Inferior parietal cortex (tissue), 1 donor: ENCODE data around the gene SERHL2.
"Not testable (repeated sequence)": the region's sequence is repeated elsewhere in the genome, so short reads cannot be mapped to it uniquely, and the experiment has no call there.

Source experiments
- DNase-seq: peaks from one replicate; pipeline ENCODE4 v3.0.0-alpha.2; 2016; ENCODE audit errors: extremely low spot score

Gene SERHL2

DNA sequence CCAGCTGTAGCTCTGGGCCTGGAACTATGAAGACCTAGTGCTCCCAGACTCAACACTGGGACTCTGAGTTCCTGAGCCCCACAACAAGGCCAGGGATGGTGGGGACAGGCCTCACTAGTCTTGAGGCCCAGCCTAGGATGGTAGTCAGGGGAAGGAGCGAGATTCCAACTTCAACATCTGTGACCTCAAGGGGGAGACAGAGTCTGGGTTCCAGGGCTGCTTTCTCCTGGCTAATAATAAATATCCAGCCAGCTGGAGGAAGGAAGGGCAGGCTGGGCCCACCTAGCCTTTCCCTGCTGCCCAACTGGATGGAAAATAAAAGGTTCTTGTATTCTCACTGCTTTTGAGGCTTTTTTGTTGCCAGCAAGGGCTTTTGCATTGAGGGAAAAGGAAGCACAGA is 20.3 kb downstream of the SERHL2 start:
- DNase-seq: not testable (repeated sequence)

DNA sequence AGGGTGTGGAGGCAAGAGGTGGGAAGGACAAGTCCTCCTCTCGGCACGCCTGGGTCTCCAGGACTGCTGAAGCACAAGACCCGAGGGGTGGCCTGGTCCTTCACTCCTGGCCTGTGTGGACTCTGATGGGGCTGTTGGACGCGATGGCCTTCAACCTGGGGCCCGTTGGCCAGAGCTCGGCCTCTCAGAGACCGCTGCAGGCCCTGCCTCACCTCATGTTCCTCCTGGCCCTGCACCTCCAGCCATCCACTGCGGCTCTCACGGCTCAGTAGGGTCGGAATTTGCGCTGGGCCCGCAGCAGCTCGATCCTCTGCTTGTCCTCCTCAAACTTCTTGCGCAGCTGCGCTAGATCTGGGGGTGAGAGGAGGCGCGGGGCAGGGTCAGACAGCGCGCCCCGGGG is 20.7 kb downstream of the SERHL2 start:
- not testable (repeated sequence) for DNase-seq

DNA sequence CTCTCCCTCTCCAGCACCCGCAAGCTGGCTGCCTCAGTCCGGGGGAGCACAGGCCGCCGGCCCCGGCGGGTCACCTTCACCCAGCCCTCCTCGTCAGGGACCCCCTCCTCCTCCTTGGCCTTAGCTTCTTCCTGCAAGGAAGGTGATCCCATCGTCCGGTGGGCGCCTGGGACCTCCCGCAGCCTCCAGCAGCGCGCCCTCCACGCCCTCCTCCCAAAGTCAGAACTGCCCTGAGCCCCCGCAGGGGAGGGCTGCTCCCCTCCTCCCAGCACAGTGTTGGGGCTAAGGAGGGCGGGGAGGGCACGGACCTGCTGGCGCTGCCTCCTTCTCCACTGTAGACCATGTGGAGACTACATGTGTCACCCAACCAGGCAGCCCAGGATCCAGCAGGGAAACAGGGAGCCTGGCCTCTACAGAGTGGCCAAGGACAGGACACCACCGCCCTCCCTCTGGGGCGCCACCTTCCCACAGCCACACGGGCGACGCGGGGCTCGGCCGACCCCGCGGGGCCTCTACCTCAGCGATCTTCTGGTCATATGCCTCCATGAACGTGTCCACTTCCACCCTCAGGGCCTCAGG is 22.3 kb downstream of the SERHL2 start:
- DNase-seq: not testable (repeated sequence)

DNA sequence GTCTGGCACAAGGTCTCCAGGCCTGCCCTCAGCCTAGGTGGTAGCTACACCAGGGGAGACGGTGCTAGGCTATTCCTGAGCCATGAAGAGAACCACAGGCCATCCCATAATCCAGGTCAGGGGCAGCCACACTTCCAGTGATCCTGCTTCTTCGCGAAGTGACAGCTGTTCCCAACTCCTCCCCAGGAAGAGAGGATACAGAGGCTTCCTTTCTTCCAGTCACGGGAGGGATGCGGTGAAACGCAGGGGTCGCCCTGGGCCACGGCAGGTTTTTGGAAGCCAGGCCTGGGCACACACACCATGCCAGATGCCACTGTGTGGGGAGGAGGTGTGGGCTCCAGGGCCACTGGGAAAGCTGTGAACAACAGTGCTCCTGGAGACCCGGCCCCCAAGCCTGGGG is 23.4 kb downstream of the SERHL2 start:
- not testable (repeated sequence) for DNase-seq

DNA sequence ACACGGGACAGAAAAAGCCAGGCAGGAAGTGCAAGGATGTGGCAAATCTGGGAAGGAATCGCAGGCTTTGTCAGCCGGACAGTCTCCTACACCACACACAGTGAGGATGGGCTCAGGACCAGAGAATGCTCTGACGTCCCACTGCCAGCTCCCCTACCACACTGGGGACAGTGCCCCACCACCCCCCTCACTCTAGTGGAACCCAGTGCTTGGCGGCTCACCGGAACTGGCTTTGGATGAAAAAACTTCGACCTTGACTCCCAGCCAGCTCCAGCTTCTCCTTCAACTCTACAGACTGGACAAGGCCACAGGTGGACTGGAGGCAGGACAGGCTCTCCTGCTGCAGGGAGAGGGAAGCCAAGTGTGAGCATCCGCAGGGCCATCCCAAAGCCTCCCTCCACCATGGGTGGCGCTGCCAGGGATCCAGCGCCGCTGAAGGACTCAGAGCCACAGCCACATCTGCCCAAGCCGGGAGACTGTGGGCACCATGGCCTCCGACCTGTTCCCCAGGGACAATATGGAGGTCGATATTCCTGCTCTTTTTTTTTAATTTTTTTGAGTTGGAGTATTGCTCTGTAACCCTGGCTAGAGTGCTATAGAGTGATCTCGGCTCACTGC is 24.0 kb downstream of the SERHL2 start:
- no peak for DNase-seq

DNA sequence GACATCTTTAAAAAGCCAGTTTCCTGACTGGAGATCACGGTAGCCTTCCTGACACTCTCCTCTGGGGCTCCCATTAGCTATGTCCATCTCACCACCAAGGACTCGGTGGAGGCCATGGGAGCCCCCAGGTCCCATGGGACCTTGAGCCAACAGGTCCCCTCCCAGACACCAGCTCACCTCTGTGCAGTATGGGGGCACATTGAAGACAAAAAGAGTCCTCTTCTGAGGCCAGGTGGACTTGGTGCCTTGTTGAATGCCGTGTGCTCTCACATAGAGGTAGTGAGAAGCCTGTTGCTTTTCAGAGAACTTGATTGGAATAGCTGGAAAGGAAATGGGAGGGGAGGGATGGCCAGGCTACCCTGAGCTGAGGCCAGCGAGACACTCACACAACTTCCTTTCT is 26.3 kb downstream of the SERHL2 start:
- not testable (repeated sequence) for DNase-seq

DNA sequence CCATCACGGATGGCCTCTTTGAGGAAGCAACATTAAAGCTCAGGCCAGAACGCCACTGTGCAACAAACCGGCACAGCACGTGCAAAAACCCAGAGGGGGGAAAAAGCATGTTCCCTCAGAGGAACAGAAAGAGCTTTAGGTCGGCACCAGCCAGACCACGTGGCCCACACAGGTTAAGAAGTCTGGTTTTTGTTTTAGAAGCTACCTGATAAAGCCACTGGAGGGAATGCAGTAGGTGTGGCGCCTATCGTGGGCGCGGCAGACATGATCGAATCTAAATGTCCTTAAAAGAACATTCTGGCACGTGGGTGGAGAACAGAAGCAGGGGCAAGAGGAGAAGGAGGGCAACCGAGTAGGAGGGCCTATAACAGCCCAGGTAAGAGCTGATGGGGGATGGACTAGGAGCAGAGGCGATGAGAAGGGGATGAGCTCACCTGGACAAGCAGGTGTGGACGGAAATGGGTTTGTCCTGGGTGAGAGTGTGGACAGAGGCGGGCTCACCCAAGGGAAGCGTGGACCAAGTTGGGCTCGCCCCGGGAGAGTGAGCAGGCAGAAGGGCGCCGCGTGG is 27.5 kb downstream of the SERHL2 start:
- DNase-seq: not testable (repeated sequence)

DNA sequence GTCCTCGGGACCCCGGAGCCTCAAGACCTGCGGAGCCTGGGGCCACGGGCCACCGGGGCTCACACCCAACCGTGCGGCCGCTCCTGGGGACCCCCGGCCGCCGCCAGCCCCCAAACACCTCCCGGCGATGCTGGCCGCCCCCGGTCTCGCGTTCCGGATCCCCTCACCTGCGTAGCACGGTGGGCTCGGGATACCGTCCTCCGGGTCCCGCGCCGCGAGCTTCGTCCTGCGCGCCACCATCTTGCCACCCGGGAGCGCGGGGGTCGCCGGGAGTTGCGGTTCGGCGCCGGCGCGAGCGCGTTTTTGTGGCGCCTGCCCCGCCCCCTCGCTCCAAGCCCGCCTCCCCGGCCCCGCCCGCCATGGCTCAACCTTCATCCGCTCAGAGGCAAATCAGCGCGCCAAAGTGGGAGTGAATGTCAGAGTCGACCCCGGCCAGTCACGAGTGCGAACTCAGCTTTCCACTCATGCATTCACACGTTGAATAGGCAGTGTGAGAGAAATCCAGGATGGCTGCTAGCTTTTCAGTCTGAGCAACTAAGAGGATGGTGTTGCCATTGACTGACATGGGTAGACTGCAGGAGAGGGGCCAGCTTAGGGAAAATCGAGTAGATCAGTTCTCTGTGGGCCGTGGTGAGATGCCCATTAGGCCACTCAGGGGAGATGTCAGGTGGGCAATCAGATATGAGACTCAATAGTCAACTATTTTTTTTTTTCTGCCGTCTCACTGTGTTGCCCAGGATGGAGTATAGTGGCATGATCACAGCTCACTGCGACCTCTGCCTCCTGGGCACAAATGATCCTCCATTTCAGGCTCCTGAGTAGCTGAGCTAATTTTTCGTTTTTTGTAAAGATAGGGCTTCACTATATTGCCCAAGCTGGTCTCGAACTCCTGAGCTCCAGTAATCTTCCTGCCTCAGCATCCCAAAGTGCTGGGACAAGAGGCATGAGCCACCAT is 28.3 kb downstream of the SERHL2 start:
- peak; percentile 55 for DNase-seq

DNA sequence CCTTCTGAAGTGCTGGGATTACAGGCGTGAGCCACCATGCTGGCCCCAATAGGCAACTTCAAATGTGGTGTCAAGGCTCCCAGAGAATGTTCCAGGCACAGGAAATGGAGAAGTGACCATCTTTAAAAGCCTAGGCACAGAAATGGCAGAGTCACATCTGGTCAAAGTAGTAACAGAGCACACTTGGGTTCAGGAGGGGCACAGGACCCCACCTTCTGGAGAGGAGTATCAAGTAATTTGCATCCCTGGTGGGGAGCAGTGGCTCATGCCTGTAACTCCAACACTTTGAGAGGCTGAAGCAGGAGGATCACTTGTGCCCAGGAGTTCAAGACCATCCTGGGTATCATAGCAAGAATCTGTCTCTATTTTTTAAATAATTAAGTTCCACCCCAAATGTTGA is 29.2 kb downstream of the SERHL2 start:
- DNase-seq: no peak

DNA sequence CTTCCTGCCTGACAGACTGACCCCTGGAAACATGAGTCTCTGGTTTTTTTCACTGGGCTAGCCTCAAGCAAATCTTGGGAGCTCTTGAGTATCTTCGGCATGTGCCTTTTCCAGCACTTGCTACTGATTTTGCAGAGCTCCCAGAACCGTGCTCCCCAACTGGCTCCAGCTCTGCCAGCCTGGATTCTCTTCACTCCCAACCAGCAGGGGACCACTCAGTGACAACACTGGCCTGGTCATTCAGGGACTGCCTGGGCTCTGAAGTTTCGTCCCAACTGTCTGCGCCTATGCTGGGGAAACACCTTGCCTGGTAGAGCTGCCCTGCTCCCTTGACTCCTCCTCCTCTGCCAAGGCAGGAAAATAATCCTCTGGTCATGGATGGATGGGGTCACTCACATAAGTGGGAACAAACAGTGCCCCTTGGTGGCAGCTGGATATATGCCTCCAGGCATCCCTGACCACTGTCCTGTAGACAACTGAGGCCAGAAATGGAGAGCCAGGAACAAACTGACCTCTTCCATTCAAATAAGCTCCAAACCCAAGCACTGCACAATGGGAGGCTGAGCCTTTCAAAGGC is 30.7 kb downstream of the SERHL2 start:
- no peak for DNase-seq

DNA sequence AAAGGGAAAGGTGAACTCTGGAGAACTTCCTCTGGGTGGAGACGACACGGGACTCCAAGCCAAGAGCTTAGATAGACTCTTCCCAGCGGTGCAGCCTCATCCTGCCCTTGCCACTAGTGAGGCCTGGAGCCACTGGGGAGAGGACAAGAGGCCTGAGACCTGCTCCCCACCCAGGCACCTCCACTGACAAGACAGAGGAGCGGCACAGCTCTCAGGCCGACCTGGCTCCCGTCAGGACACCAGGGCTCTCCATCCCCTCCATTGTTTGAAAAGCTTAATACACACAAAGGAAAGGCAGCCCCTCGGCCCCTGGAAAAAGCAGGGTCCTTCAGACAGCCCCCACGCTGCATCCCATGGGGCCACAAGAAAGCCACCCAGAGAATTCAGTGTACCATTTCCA is 31.3 kb downstream of the SERHL2 start:
- no peak for DNase-seq

DNA sequence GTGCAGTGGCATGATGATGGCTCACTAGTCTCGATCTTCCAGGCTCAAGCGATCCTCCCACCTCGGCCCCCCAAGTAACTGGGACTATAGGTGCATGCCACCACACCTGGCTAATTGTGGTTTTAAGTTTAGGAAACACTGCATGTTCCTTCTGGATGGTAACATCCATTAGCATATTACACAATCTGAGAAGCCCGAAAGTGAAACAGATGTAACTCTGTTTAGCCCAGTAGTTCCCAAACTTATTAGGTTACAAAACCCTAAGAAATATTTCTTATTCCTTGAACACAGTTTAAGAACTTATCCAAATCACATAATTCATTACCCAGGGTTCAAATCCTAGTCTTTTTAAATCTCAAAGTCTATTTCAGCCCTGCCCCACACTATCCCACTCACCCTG is 32.6 kb downstream of the SERHL2 start:
- no peak for DNase-seq

DNA sequence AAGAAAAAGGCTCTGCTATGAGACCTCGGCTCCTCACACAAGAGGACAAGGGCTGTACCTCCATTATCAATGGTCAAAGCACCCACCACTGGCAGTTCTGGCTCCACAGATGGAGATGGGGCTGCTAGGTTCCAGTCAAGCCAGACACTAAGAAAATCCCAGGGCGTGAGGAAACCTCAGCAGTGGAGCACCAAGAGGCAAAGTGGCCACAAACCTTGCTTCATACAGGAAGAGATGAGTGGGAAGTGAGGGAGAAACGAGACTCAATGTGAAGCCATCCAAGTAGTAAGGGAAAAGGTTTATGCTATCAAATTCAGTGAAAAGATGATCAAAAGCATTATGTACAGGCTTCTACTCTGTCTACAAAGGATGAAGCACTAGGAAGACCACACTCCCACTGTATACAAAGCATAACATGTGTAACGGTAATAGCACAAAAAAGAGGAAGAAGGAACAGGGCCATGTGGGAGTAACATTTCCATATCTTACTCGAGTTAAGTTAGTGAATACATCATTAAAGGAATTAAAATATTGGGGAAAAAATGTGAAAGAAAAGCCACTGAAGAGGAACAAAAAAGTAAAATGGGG is 33.9 kb downstream of the SERHL2 start:
- no peak for DNase-seq

DNA sequence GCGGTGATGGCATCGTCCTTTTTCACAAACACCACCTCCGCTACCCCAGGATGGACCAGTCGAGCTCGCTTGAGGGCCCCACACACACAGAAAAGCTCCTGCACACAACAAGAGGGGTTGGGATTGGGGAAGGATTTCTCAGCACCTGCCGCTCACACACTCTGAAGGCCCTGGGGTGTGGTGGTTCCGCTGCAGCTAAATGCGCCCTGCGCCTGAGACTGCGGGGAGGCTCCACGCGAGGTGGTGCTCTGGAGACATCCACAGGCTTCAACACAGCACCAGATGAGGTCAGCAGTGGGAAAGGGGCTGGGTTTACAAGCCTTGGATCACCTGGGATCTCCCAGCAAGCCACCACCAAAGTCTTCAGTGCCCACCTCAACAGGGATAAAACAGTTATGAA is 38.2 kb downstream of the SERHL2 start:
- no peak for DNase-seq

DNA sequence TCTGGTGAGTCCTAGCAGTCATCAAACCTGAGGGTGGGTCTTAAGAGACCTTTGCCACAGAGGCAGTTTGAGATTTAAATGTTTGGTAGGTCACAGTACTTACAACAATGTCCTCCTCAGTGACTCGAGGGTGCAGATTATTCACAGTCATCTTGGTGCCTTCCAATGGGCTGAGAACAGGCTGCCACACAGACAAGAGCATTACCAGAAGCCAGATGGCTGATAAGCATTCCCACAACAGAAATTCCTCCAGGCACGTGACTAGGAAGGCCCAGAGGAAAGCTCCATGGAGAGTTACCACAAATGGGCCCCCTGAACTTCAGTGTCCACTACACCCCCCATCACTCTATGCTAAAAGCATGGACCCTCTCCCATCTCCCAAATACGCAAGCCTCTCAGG is 41.7 kb downstream of the SERHL2 start:
- DNase-seq: no peak

DNA sequence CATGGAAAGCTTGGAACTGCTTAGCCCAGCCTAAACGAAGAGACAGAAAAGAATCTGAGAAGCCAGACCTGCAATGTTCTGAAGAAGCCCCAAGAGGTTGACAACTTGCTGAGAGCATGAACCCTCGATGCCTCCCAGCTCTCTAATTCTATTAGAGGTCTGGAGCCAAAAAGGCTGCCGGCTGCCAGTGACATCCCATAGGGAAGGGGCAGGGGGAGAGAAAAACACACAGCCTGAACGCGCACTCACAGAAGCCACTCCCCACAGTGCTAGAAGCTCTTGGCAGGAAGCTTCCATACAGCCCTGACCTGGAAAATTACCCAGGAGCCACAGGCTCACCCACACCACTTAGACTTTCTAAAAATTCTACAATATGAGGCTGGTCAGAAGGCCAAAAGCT is 42.6 kb downstream of the SERHL2 start:
- no peak for DNase-seq

DNA sequence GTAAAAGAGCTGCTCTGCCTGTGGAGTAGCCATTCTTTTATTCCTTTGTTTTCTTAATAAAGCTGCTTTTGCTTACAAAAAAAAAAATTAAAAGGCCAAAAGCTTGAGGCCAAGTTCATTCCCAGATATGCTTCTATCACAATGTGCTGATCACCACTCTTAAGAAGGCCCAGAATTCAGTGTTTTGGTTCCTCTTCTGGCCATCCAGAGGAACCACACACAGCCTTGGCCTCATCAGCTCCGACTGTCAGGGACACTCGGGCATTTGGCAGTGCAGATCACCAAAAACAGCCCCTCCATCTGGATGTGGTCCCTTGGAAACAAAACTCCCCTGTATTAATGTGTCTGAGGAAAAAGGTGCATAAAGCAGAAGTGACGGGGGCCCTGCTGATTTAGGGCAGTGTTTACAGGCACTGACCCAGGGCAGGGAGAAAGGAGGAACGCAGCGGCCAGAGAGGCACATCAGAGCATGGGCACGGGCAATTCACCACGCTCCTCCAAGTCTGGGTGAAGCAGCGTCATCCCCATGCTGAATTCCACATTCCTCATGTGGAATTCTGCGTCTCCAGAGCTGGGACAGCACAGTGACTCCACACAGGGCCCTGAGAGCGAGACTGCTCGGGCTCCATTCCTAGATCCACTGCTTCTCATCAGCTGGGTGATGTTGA is 43.2 kb downstream of the SERHL2 start:
- no peak for DNase-seq

DNA sequence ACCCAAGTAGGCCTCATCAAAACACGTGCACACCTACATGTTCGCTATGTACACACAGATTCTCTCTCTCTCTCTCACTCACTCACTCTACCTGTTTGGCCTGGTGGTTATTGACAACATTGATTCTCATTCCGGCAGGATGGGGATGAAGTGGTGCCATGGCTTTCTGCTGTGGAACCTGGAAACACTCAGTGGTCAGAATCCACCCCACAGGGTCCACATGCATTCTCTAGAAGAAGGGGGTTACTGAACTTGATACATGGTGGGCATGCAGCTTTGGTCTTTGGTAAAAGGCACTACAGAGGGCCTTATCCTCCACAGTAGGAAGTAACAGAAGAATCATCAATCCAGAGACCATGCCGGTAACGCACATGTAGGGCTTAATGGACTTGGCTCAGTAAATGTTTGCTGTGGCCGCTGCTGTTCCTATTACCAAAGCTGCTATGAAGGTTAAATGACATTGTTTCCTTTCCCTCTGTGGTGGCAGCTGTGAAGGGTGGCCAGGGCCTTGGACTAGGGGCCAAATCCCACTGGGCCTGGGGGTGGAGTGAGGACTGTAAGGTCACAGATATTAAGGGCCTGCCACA is 48.2 kb downstream of the SERHL2 start:
- DNase-seq: no peak

DNA sequence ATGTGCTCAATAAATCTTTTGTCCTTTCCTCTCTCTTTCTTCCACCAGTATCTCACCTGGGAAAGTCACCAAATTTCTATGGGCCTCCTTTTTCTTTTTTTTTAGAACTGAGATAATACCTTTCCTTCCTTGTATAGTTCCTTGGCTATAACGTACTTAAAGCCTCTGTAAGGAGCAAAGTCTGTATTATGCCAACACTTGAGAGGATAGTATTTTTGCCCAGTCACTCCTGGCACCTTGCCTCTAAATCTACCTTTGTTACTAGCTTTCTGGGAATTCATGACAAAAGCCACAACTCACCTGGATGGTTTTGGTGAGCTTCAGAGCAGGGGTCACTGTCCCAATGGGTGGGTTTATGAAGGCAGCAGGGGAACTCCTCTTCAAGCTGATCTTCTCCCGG is 48.7 kb downstream of the SERHL2 start:
- no peak for DNase-seq

DNA sequence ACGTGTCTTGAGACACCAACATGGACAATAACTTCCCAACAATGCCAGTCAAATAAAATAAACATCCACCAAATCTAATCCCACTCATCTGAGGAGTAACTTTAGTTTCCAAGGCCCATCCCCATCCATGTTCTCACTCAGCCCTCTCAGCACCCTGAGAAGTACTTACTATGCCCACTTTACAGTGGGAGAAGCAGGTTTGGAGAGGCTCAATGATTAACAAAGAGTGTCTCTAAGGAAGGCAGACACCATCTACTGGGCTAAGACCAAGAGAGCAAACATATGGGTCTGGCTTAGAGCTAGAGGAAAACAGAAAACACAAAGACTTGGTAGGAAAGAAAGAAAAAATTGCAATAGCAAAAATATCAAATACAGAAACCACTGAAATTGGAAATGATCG is 49.7 kb downstream of the SERHL2 start:
- no peak for DNase-seq

DNA sequence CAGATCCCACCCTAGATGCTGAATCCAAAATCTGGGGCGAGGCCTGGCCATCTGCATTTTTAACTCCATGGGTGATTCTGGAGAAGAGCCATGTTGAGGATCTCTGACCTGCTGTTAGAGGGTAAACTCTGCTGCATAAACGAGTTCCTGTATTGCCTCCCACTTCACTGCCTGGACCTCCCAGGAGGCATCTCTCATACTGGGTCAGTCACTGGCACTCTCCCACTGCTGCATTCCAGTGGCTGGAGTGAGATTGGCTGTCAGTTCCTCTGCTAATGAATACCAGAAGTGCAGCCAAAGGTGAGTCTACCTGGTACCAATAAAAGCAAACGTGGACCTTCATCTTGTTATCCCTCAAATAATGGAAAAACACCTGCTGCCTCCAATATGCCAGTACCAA is 50.6 kb downstream of the SERHL2 start:
- no peak for DNase-seq
